Vagina (tissue), 2 donors: Measurements from ENCODE around the gene RFTN1.

ENCODE experiments used
- POLR2AphosphoS5 ChIP-seq, 2 donors: sonication (generic); formaldehyde crosslinking; IDR thresholded peaks; one replicate each; pipeline ENCODE4 v1.9.0; 2017; ENCODE audit warnings: antibody characterized with exemption in 2 of 2, mild to moderate bottlenecking in 2 of 2, low read depth in 1 of 2; ENCODE audit not compliant: insufficient read depth in 1 of 2
- TF ChIP-seq, protein P1 (sequence below), 3 experiments: fragments of 450-650 bp in 2 of 3; fragments of 200-600 bp in 1 of 3; sonication (generic) in 1 of 3; IDR thresholded peaks; one replicate each; pipeline ENCODE4 v1.5.1; 2017 to 2019; ENCODE audit warnings: antibody characterized with exemption in 3 of 3, mild to moderate bottlenecking in 2 of 3, moderate library complexity in 2 of 3

DNA sequence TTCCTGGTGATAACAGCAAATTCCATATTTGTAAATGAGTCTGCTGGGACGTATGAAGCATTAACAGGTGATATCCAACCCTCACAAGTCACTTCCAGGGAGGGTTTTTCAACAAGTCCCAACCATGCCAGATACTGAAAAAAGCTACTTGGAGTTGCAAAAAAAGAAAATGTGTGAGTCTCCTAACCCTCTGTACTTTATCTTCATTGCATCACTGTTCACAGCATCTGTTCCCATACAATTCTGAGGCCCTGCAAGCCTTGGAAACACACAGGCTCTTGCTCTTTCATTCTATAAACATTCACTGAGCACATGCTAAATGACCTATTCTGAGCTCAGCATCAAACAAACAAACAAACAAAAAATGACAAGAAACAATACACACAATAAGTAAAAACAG, 120.8 kb downstream of the RFTN1 start:
- TF ChIP-seq, protein P1, sequence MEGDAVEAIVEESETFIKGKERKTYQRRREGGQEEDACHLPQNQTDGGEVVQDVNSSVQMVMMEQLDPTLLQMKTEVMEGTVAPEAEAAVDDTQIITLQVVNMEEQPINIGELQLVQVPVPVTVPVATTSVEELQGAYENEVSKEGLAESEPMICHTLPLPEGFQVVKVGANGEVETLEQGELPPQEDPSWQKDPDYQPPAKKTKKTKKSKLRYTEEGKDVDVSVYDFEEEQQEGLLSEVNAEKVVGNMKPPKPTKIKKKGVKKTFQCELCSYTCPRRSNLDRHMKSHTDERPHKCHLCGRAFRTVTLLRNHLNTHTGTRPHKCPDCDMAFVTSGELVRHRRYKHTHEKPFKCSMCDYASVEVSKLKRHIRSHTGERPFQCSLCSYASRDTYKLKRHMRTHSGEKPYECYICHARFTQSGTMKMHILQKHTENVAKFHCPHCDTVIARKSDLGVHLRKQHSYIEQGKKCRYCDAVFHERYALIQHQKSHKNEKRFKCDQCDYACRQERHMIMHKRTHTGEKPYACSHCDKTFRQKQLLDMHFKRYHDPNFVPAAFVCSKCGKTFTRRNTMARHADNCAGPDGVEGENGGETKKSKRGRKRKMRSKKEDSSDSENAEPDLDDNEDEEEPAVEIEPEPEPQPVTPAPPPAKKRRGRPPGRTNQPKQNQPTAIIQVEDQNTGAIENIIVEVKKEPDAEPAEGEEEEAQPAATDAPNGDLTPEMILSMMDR (IDR thresholded peaks at IDR 0.05) = no peak
- no peak for TF ChIP-seq POLR2AphosphoS5 (IDR thresholded peaks at IDR 0.05; ENCODE audit: insufficient read depth in 1 of 2, low read depth in 1 of 2)
